Keratinocyte (primary cell): Measurements from ENCODE around the gene PSD2. TPM values are rescaled to one million over a fixed set of nuclear protein-coding genes. Genes with fewer than 3 reads are reported as not detected.

Experiments used
- DNase-seq: peaks from one replicate; pipeline ENCODE4 v3.0.0-alpha.2; 2011; ENCODE audit warnings: low read depth, missing footprints, low spot score
- FAIRE-seq: peaks from 2 replicates; lab custom pipeline; 2011; peaks lifted over from hg19 to GRCh38; lab: Jason Lieb, UNC
- H2AFZ ChIP-seq: 2 replicates; pipeline ENCODE4 v1.6.0; 2012; ENCODE audit warnings: low read length, control low read depth, inconsistent platforms; ENCODE audit not compliant: control insufficient read depth
- H3K27ac ChIP-seq: 2 replicates; pipeline ENCODE4 v1.5.1; 2011; ENCODE audit warnings: low read length; ENCODE audit not compliant: control insufficient read depth, insufficient read depth
- H3K27me3 ChIP-seq: 3 replicates; pipeline ENCODE4 v1.6.0; 2011; ENCODE audit warnings: low read length; ENCODE audit not compliant: control insufficient read depth, insufficient read depth; ENCODE audit errors: extremely low read depth
- H3K36me3 ChIP-seq, 2 experiments: 2 replicates in 1 of 2; 3 replicates in 1 of 2; pipeline ENCODE4 v1.5.1; 2011; ENCODE audit warnings: low read length in 2 of 2, mild to moderate bottlenecking in 1 of 2; ENCODE audit not compliant: control insufficient read depth in 2 of 2, insufficient read depth in 2 of 2; ENCODE audit errors: extremely low read depth in 1 of 2
- H3K4me1 ChIP-seq: 3 replicates; pipeline ENCODE4 v1.5.1; 2011; ENCODE audit warnings: low read length; ENCODE audit not compliant: control insufficient read depth, insufficient read depth; ENCODE audit errors: extremely low read depth
- H3K4me2 ChIP-seq: 3 replicates; pipeline ENCODE4 v1.6.0; 2011; ENCODE audit warnings: low read depth, low read length; ENCODE audit not compliant: control insufficient read depth, insufficient read depth; ENCODE audit errors: extremely low read depth
- H3K4me3 ChIP-seq, 3 experiments: fragments of 200-600 bp in 1 of 3; sonication (generic) in 1 of 3; 2 replicates in 2 of 3; 3 replicates in 1 of 3; pipeline ENCODE4 v1.5.1; 2011 to 2016; ENCODE audit warnings: low read length in 3 of 3, mild to moderate bottlenecking in 3 of 3, control low read depth in 2 of 3, inconsistent platforms in 1 of 3, low read depth in 1 of 3, mixed read lengths in 1 of 3, mixed run types in 1 of 3, moderate library complexity in 1 of 3; ENCODE audit not compliant: control insufficient read depth in 2 of 3, insufficient read depth in 2 of 3; ENCODE audit errors: extremely low read depth in 1 of 3
- H3K79me2 ChIP-seq: 2 replicates; pipeline ENCODE4 v1.6.0; 2012; ENCODE audit warnings: low read length; ENCODE audit not compliant: control insufficient read depth, insufficient read depth
- H3K9ac ChIP-seq: 3 replicates; pipeline ENCODE4 v1.6.0; 2011; ENCODE audit warnings: low read length; ENCODE audit not compliant: control insufficient read depth, insufficient read depth; ENCODE audit errors: extremely low read depth
- H3K9me1 ChIP-seq: 3 replicates; pipeline ENCODE4 v1.6.0; 2011; ENCODE audit warnings: low read length; ENCODE audit not compliant: control insufficient read depth, insufficient read depth; ENCODE audit errors: extremely low read depth
- H3K9me3 ChIP-seq: 2 replicates; pipeline ENCODE4 v1.5.1; 2012; ENCODE audit warnings: low read depth, low read length; ENCODE audit not compliant: control insufficient read depth
- H4K20me1 ChIP-seq: 3 replicates; pipeline ENCODE4 v1.6.0; 2011; ENCODE audit warnings: low read length; ENCODE audit not compliant: control insufficient read depth, insufficient read depth; ENCODE audit errors: extremely low read depth
- EZH2 ChIP-seq: IDR thresholded peaks from one replicate; pipeline ENCODE4 v1.6.1; 2012; ENCODE audit warnings: inconsistent platforms, mild to moderate bottlenecking, low read length, moderate library complexity
- dilution Hi-C: fragments of 300-500 bp; cut with MboI; formaldehyde crosslinking; loops from one replicate; pipeline ENCODE4 v1.7.0; 2020; ENCODE audit warnings: low sequenced_read_pairs; ENCODE audit not compliant: extremely low pct_ligation_motif_present
- polyA plus RNA-seq, 5 experiments: library from polyadenylated mRNA; depleted of rRNA in 3 of 5; stranded (reverse) in 3 of 5; stranded (forward) in 1 of 5; unstranded in 1 of 5; fragments of >200 nt; gene quantifications; 1 replicate in 1 of 5; 2 replicates in 3 of 5; 3 replicates in 1 of 5; pipeline versions ENCODE4 v1.2.1 to v1.2.3, GENCODE V29; 2011 to 2012; ENCODE audit warnings: missing spikeins in 2 of 5, low read depth in 1 of 5, low replicate concordance in 1 of 5
- TF ChIP-seq, protein P1 (sequence below), 3 experiments: IDR thresholded peaks in 1 of 3; conservative IDR thresholded peaks in 1 of 3; optimal IDR thresholded peaks in 1 of 3; 2 replicates in 2 of 3; 3 replicates in 1 of 3; pipeline versions ENCODE3 to v1.5.1; 2011; ENCODE audit warnings: low read length in 3 of 3, mild to moderate bottlenecking in 3 of 3, moderate library complexity in 2 of 3, control low read depth in 1 of 3, inconsistent platforms in 1 of 3; ENCODE audit not compliant: insufficient read depth in 2 of 3; ENCODE audit errors: extremely low read depth in 1 of 3

PSD2 gene
- polyA plus RNA-seq, 1 donor (not counting 4 experiments of a cell fraction or from before 2014, with no cell fraction given), result not detected

DNA sequence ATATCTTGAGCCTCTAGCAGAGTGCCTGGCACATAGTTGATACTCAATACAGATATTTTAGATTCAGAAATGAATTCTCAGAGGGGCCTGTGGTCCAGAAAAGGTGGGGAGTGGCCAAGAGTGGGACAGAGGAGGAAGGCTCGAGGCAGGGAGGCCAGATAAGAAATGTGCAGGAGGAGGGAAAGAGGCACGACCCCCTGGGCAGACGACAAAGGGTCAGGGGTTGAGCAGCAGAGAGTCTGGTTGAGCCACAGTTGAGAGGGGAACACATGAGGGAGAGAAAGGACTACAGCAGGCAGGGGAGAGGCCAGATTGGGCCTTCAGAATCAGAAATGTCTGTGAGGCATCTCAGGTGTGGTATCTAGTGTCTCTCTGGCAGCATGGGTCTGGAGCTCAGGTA lies 89.1 kb downstream of the PSD2 start:
- Histone ChIP-seq H3K36me3 (no peaks in the 10 kb centered on the region), H3K27ac (no peak overlapping the region), H3K79me2 (no peaks in the 10 kb centered on the region), H3K9me1 (no peaks in the 10 kb centered on the region), H3K4me1 (peaks cover 9% of the 10 kb centered on the region), H2AFZ (no peak overlapping the region), H3K9ac (no peak overlapping the region), H3K4me2 (no peak overlapping the region), H3K4me3 (no peak overlapping the region), H3K9me3 (no peaks in the 10 kb centered on the region), H3K27me3 (no peaks in the 10 kb centered on the region), H4K20me1 (no peaks in the 10 kb centered on the region)
- TF ChIP-seq EZH2, result no peak
- TF ChIP-seq, protein P1, sequence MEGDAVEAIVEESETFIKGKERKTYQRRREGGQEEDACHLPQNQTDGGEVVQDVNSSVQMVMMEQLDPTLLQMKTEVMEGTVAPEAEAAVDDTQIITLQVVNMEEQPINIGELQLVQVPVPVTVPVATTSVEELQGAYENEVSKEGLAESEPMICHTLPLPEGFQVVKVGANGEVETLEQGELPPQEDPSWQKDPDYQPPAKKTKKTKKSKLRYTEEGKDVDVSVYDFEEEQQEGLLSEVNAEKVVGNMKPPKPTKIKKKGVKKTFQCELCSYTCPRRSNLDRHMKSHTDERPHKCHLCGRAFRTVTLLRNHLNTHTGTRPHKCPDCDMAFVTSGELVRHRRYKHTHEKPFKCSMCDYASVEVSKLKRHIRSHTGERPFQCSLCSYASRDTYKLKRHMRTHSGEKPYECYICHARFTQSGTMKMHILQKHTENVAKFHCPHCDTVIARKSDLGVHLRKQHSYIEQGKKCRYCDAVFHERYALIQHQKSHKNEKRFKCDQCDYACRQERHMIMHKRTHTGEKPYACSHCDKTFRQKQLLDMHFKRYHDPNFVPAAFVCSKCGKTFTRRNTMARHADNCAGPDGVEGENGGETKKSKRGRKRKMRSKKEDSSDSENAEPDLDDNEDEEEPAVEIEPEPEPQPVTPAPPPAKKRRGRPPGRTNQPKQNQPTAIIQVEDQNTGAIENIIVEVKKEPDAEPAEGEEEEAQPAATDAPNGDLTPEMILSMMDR (optimal IDR thresholded peaks at IDR 0.05 in 1 of 3, IDR thresholded peaks at IDR 0.05 in 1 of 3, conservative IDR thresholded peaks at IDR 0.05 in 1 of 3; ENCODE audit: extremely low read depth in 1 of 3, insufficient read depth in 2 of 3, low read length in 3 of 3), result no peak
- FAIRE-seq (no peak), DNase-seq (no peak)
- dilution Hi-C loops, result no loop called here

DNA sequence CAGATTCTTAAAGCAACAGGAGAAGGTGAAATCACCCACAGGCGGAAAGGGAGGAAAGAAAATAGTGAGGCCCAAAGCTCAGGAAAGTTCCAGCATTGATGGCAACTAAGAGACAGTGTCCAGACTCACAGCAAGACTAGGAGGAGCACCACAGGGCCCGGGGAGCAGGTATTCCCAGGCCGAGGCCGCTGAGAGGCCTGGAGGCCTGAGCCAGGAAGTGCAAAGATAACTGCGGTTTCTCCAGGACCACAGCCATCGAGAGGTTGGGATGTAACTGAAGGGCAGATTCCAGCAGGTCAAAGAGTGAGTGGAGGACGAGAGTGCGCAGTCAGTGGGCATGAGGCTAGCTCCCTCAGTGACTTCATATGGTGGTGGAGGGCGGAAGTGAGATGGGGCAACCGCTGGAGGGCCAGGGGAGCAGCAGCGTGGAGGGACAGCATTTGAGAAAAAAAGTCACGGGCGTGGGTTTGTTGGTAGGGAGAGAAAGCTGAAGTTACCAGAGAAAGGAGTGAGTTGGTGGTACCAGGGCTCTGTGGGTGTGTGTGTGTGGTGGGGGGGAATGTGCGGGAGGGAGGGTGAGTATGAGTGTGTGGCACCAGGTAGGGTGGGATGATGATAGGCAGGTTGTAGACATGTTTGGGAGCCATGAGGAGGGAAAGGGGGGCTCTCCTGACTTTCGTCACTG lies 89.7 kb downstream of the PSD2 start:
- H2AFZ ChIP-seq, result no peak overlapping the region
- DNase-seq (no peak), FAIRE-seq (no peak)
- no peaks in the 10 kb centered on the region for H3K79me2 ChIP-seq
- TF ChIP-seq EZH2, result no peak
- TF ChIP-seq, protein P1 (optimal IDR thresholded peaks at IDR 0.05 in 1 of 3, IDR thresholded peaks at IDR 0.05 in 1 of 3, conservative IDR thresholded peaks at IDR 0.05 in 1 of 3; ENCODE audit: extremely low read depth in 1 of 3, insufficient read depth in 2 of 3, low read length in 3 of 3), result no peak
- no peak overlapping the region for H3K4me2 ChIP-seq
- no peak overlapping the region for H3K4me3 ChIP-seq
- dilution Hi-C loops, result no loop called here
- peaks cover 9% of the 10 kb centered on the region for H3K4me1 ChIP-seq
- no peak overlapping the region for H3K27ac ChIP-seq
- no peaks in the 10 kb centered on the region for H3K27me3 ChIP-seq
- H3K9ac ChIP-seq, result no peak overlapping the region
- no peaks in the 10 kb centered on the region for H3K36me3 ChIP-seq
- no peaks in the 10 kb centered on the region for H3K9me1 ChIP-seq
- H3K9me3 ChIP-seq, result no peaks in the 10 kb centered on the region
- no peaks in the 10 kb centered on the region for H4K20me1 ChIP-seq
